H1 (cell line): ENCODE data around the gene CTNNBL1. TPM values are rescaled to one million over a fixed set of nuclear protein-coding genes. Genes with fewer than 3 reads are reported as not detected.

Experiments used
- CTCF ChIA-PET: fragments of 300-600 bp; sonication (Branson Sonifier 250); formaldehyde crosslinking; loops from one replicate; lab custom pipeline; 2021; ENCODE audit not compliant: partially characterized antibody; lab: Charles Lee
- POLR2A ChIA-PET: fragments of 300-600 bp; sonication (Branson Sonifier 250); formaldehyde crosslinking; loops from one replicate; lab custom pipeline; 2021; ENCODE audit warnings: inconsistent platforms; ENCODE audit not compliant: partially characterized antibody; lab: Charles Lee
- DNase-seq, 2 experiments: peaks; one replicate each; pipeline versions ENCODE4 v3.0.0 to v3.0.0-alpha.2; 2010 to 2022; ENCODE audit warnings: low spot score in 2 of 2, low read depth in 1 of 2, mixed read lengths in 1 of 2
- FAIRE-seq: peaks from 2 replicates; lab custom pipeline; 2011; peaks lifted over from hg19 to GRCh38; lab: Jason Lieb, UNC
- H2AFZ ChIP-seq: 2 replicates; pipeline ENCODE4 v1.8.1; 2012; ENCODE audit warnings: low read length, inconsistent platforms
- H2AK5ac ChIP-seq: 2 replicates; pipeline ENCODE4 v1.6.1; 2013; ENCODE audit warnings: low read depth, low read length
- H2BK120ac ChIP-seq: replicated peaks from 2 replicates; pipeline ENCODE3; 2013; ENCODE audit warnings: low read depth, low read length, inconsistent platforms
- H2BK12ac ChIP-seq: 2 replicates; pipeline ENCODE4 v1.6.1; 2013; ENCODE audit warnings: low read depth, low read length
- H2BK15ac ChIP-seq: 2 replicates; pipeline ENCODE4 v1.6.1; 2013; ENCODE audit warnings: low read length
- H2BK20ac ChIP-seq: 2 replicates; pipeline ENCODE4 v1.6.1; 2013; ENCODE audit warnings: low read length
- H2BK5ac ChIP-seq: 2 replicates; pipeline ENCODE4 v1.6.1; 2013; ENCODE audit warnings: low read depth, low read length
- H3K14ac ChIP-seq: 2 replicates; pipeline ENCODE4 v1.6.1; 2013; ENCODE audit warnings: inconsistent platforms; ENCODE audit not compliant: insufficient read length
- H3K18ac ChIP-seq: 2 replicates; pipeline ENCODE4 v1.6.1; 2013; ENCODE audit warnings: low read length; ENCODE audit errors: extremely low read depth
- H3K23ac ChIP-seq: 2 replicates; pipeline ENCODE4 v1.6.1; 2013; ENCODE audit warnings: inconsistent platforms; ENCODE audit not compliant: insufficient read length
- H3K23me2 ChIP-seq: 2 replicates; pipeline ENCODE4 v1.6.1; 2013; ENCODE audit warnings: low read depth, low read length
- H3K27ac ChIP-seq: 2 replicates; pipeline ENCODE4 v1.6.1; 2011; ENCODE audit warnings: low read depth, low read length, inconsistent platforms
- H3K27me3 ChIP-seq, 4 experiments: replicated peaks in 1 of 4; 1 replicate in 1 of 4; 2 replicates in 3 of 4; pipeline versions ENCODE4 v1.6.1 to v1.8.1; 2011 to 2013; ENCODE audit warnings: low read length in 3 of 4, mild to moderate bottlenecking in 3 of 4, inconsistent platforms in 2 of 4, mixed read lengths in 2 of 4, moderate library complexity in 1 of 4; ENCODE audit not compliant: control insufficient read depth in 3 of 4, insufficient read depth in 3 of 4; ENCODE audit errors: extremely low read depth in 1 of 4
- H3K36me3 ChIP-seq, 4 experiments: 2 replicates each; pipeline versions ENCODE4 v1.6.1 to v1.8.1; 2011 to 2013; ENCODE audit warnings: mild to moderate bottlenecking in 4 of 4, low read length in 3 of 4, moderate library complexity in 2 of 4, control low read depth in 1 of 4, inconsistent platforms in 1 of 4; ENCODE audit not compliant: insufficient read depth in 4 of 4, control insufficient read depth in 2 of 4
- H3K4ac ChIP-seq: replicated peaks from 2 replicates; pipeline ENCODE3; 2013; ENCODE audit warnings: low read length, low read depth, mixed read lengths, inconsistent platforms; ENCODE audit not compliant: insufficient read length
- H3K4me1 ChIP-seq, 4 experiments: replicated peaks in 1 of 4; 1 replicate in 1 of 4; 2 replicates in 3 of 4; pipeline versions ENCODE4 v1.6.1 to v1.8.1; 2011 to 2013; ENCODE audit warnings: low read length in 3 of 4, inconsistent platforms in 2 of 4, mixed read lengths in 1 of 4; ENCODE audit not compliant: insufficient read depth in 4 of 4, control insufficient read depth in 3 of 4
- H3K4me2 ChIP-seq, 2 experiments: 2 replicates each; pipeline versions ENCODE4 v1.6.1 to v1.8.1; 2011 to 2013; ENCODE audit warnings: low read depth in 2 of 2, low read length in 2 of 2, control low read depth in 1 of 2, inconsistent platforms in 1 of 2, mild to moderate bottlenecking in 1 of 2; ENCODE audit not compliant: insufficient read depth in 1 of 2
- H3K4me3 ChIP-seq, 4 experiments: fragments of 200-600, 300-600 bp in 1 of 4; sonication (generic), shearing (Covaris generic), sonication (Bioruptor Twin) in 1 of 4; 2 replicates each; pipeline versions ENCODE4 v1.5.1 to v1.8.1; 2011 to 2016; ENCODE audit warnings: low read length in 4 of 4, low read depth in 3 of 4, control low read depth in 2 of 4, inconsistent platforms in 2 of 4, mild to moderate bottlenecking in 2 of 4, mixed read lengths in 1 of 4, moderate library complexity in 1 of 4; ENCODE audit not compliant: insufficient read depth in 2 of 4; ENCODE audit errors: extremely low read depth in 1 of 4
- H3K56ac ChIP-seq: replicated peaks from 2 replicates; pipeline ENCODE3; 2013; ENCODE audit warnings: low read depth, mild to moderate bottlenecking, mixed read lengths, low read length, inconsistent platforms; ENCODE audit not compliant: insufficient read length
- H3K79me1 ChIP-seq: 2 replicates; pipeline ENCODE4 v1.6.1; 2013; ENCODE audit warnings: low read depth, low read length, control low read depth
- H3K79me2 ChIP-seq, 2 experiments: 2 replicates each; pipeline versions ENCODE4 v1.6.1 to v1.8.1; 2012 to 2013; ENCODE audit warnings: low read length in 2 of 2, mild to moderate bottlenecking in 2 of 2, inconsistent platforms in 1 of 2; ENCODE audit not compliant: insufficient read depth in 2 of 2, control insufficient read depth in 1 of 2
- H3K9ac ChIP-seq, 4 experiments: replicated peaks in 1 of 4; 1 replicate in 1 of 4; 2 replicates in 3 of 4; pipeline versions ENCODE4 v1.6.1 to v1.8.1; 2011 to 2013; ENCODE audit warnings: low read depth in 3 of 4, low read length in 3 of 4, control low read depth in 2 of 4, mild to moderate bottlenecking in 2 of 4, moderate library complexity in 2 of 4, inconsistent platforms in 1 of 4; ENCODE audit errors: extremely low read depth in 1 of 4
- H3K9me3 ChIP-seq, 2 experiments: 2 replicates each; pipeline versions ENCODE4 v1.6.1 to v1.8.1; 2012 to 2013; ENCODE audit warnings: mild to moderate bottlenecking in 2 of 2, moderate library complexity in 2 of 2, control low read depth in 1 of 2, inconsistent platforms in 1 of 2, low read depth in 1 of 2, low read length in 1 of 2, mixed read lengths in 1 of 2; ENCODE audit not compliant: insufficient read depth in 2 of 2
- H4K20me1 ChIP-seq, 2 experiments: replicated peaks in 1 of 2; 2 replicates each; pipeline versions ENCODE3 to v1.8.1; 2011 to 2013; ENCODE audit warnings: inconsistent platforms in 2 of 2, low read length in 2 of 2, mild to moderate bottlenecking in 1 of 2; ENCODE audit not compliant: insufficient read depth in 2 of 2, control insufficient read depth in 1 of 2
- H4K5ac ChIP-seq: 2 replicates; pipeline ENCODE4 v1.6.1; 2013; ENCODE audit warnings: low read length, low read depth, mixed read lengths, inconsistent platforms; ENCODE audit not compliant: insufficient read length
- H4K8ac ChIP-seq: 2 replicates; pipeline ENCODE4 v1.8.0; 2013; ENCODE audit warnings: mild to moderate bottlenecking, moderate library complexity, low read length, inconsistent platforms; ENCODE audit not compliant: insufficient read depth; ENCODE audit errors: extremely low read depth
- H4K91ac ChIP-seq: replicated peaks from 2 replicates; pipeline ENCODE3; 2013; ENCODE audit warnings: low read length, mixed read lengths, inconsistent platforms; ENCODE audit not compliant: insufficient read length
- BCL11A ChIP-seq, 2 experiments: IDR thresholded peaks; one replicate each; pipeline ENCODE4 v1.6.1; 2011; ENCODE audit warnings: low read depth in 2 of 2, low read length in 2 of 2, mild to moderate bottlenecking in 2 of 2
- CBX8 ChIP-seq: fragments of 300-800, 300-1000 bp; sonication (generic); IDR thresholded peaks from 2 replicates; pipeline ENCODE4 v1.7.1; 2016; ENCODE audit warnings: low read depth, low read length, borderline replicate concordance
- CTBP2 ChIP-seq: IDR thresholded peaks from 2 replicates; pipeline ENCODE4 v1.7.0; 2011; ENCODE audit warnings: borderline replicate concordance, mild to moderate bottlenecking, moderate library complexity, mixed read lengths, low read length; ENCODE audit not compliant: insufficient read depth, insufficient read length
- CTCF ChIP-seq, 3 experiments: IDR thresholded peaks; 1 replicate in 2 of 3; 2 replicates in 1 of 3; pipeline versions ENCODE4 v1.5.1 to v1.6.1; 2011; ENCODE audit warnings: low read length in 3 of 3, mild to moderate bottlenecking in 3 of 3, inconsistent platforms in 2 of 3, low read depth in 1 of 3, moderate library complexity in 1 of 3; ENCODE audit not compliant: insufficient read depth in 1 of 3; ENCODE audit errors: control extremely low read depth in 1 of 3
- E2F6 ChIP-seq: IDR thresholded peaks from 2 replicates; pipeline ENCODE4 v1.6.1; 2012; ENCODE audit warnings: inconsistent platforms
- EGR1 ChIP-seq: IDR thresholded peaks from 2 replicates; pipeline ENCODE4 v1.6.1; 2011; ENCODE audit warnings: low read depth, low read length, borderline replicate concordance
- GTF2F1 ChIP-seq: IDR thresholded peaks from 2 replicates; pipeline ENCODE4 v1.6.1; 2012; ENCODE audit warnings: low read depth, low read length, improper control_type of control experiment, borderline replicate concordance
- RFX5 ChIP-seq: IDR thresholded peaks from 2 replicates; pipeline ENCODE4 v1.6.1; 2011; ENCODE audit warnings: low read depth, low read length, improper control_type of control experiment, borderline replicate concordance
- RXRA ChIP-seq: IDR thresholded peaks from 2 replicates; pipeline ENCODE4 v1.6.1; 2011; ENCODE audit warnings: low read depth, mild to moderate bottlenecking, low read length, moderate library complexity; ENCODE audit not compliant: insufficient read depth
- TEAD4 ChIP-seq: IDR thresholded peaks from 2 replicates; pipeline ENCODE4 v1.6.1; 2012; ENCODE audit warnings: low read depth, low read length, inconsistent platforms, mixed read lengths
- WGBS, 2 experiments: shearing (Covaris generic) in 1 of 2; methylation state at CpG; one replicate each; pipeline versions ENCODE4 v1.1.6 to v1.1.7; 2013 to 2015; ENCODE audit warnings: low lambda C conversion rate in 2 of 2, mixed read lengths in 2 of 2, inconsistent platforms in 1 of 2, low coverage in 1 of 2, missing lambda C conversion rate in 1 of 2; ENCODE audit not compliant: insufficient replicate concordance in 2 of 2, insufficient coverage in 1 of 2, insufficient read length in 1 of 2; ENCODE audit errors: extremely low coverage in 1 of 2, missing lambda C conversion rate in 1 of 2; 5-methylcytosine and 5-hydroxymethylcytosine counted together
- polyA plus RNA-seq, 7 experiments: library from polyadenylated mRNA; depleted of rRNA in 3 of 7; stranded (reverse) in 5 of 7; unstranded in 2 of 7; fragments of >200 nt in 5 of 7; fragments of 200-250 nt in 2 of 7; gene quantifications; 1 replicate in 5 of 7; 2 replicates in 1 of 7; 4 replicates in 1 of 7; pipeline versions ENCODE4 v1.2.1 to v1.2.3, GENCODE V29; 2011 to 2013; ENCODE audit warnings: missing spikeins in 2 of 7, mixed read lengths in 2 of 7
- total RNA-seq: library from RNA; stranded (reverse); fragmentation: NEBNext Ultra II Directional; extraction: Animal tissue kit (Norgen Biotek cat#: 25700); gene quantifications from 2 replicates; pipeline ENCODE4 v1.2.1, GENCODE V29; 2021

Gene CTNNBL1
- total and polyA plus RNA-seq, 2 of the 8 experiments (the other 6 are each of a cell fraction or from before 2014, with no cell fraction given), result 19.6 to 81.6 TPM

- H2BK120ac ChIP-seq, result no peak overlapping the region
- H2BK12ac ChIP-seq, result no peak overlapping the region
- H3K79me1 ChIP-seq, result peaks cover 3% of the 10 kb centered on the region; the same call in 1 of the 2 replicates
- no peak overlapping the region for H2BK20ac ChIP-seq
- H3K4me3 ChIP-seq, result no peak overlapping the region
- H2AFZ ChIP-seq, result no peak overlapping the region
- H3K18ac ChIP-seq, result no peak overlapping the region
- H3K14ac ChIP-seq, result no peak overlapping the region
- no peaks in the 10 kb centered on the region for H3K27me3 ChIP-seq
- H2BK5ac ChIP-seq, result no peak overlapping the region
- H3K9me3 ChIP-seq, result no peaks in the 10 kb centered on the region
- no peaks in the 10 kb centered on the region for H3K23me2 ChIP-seq
- H2BK15ac ChIP-seq, result no peak overlapping the region
- H4K8ac ChIP-seq, result no peak overlapping the region
- H3K4me2 ChIP-seq, result no peak overlapping the region
- H3K27ac ChIP-seq, result no peak overlapping the region
- H3K79me2 ChIP-seq, result no peaks in the 10 kb centered on the region
- no peak overlapping the region for H3K56ac ChIP-seq
- ChIA-PET CTCF (interaction anchor here (0.7 to 1.6 kb wide), 3 partner anchors 19 to 184 kb away, joined by 3 to 4 read pairs (median 3); no protein-coding TSS in a partner anchor), POLR2A (no interaction called here)
- peaks cover 0 to 6% (median 4%) of the 10 kb centered on the region in 4 experiments; a peak in 5 of 8 replicates for H3K36me3 ChIP-seq
- H3K23ac ChIP-seq, result no peak overlapping the region
- H4K20me1 ChIP-seq, result no peaks in the 10 kb centered on the region
- no peak overlapping the region for H4K5ac ChIP-seq
- WGBS, 2 experiments, result 94% methylated on average over 1 of the region's 1 CpG; no CpG with 5 or more reads in 1 of the 2 experiments
- H2AK5ac ChIP-seq, result no peak overlapping the region
- H3K4ac ChIP-seq, result no peak overlapping the region
- H3K4me1 ChIP-seq, result peaks cover 2 to 6% (median 4%) of the 10 kb centered on the region in 4 experiments; a peak in 3 of 7 replicates
- no peak for DNase-seq
- no peak for FAIRE-seq
- H3K9ac ChIP-seq, result no peak overlapping the region
- H4K91ac ChIP-seq, result no peak overlapping the region
- TF ChIP-seq RFX5, result no peak
- no peak for TF ChIP-seq CTCF (IDR thresholded peaks at IDR 0.05; ENCODE audit: control extremely low read depth in 1 of 3, insufficient read depth in 1 of 3, low read depth in 1 of 3, low read length in 3 of 3)
- no peak for TF ChIP-seq EGR1
- no peak for TF ChIP-seq GTF2F1
- no peak for TF ChIP-seq E2F6
- no peak for TF ChIP-seq RXRA
- TF ChIP-seq TEAD4, result no peak
- no peak for TF ChIP-seq CBX8
- TF ChIP-seq CTBP2, result no peak
- TF ChIP-seq BCL11A (IDR thresholded peaks at IDR 0.05; ENCODE audit: low read depth in 2 of 2, low read length in 2 of 2), result no peak
These were observed 54.2 kb downstream of the CTNNBL1 start for GRCh38 chr20:37748015-37748414.
